Liver (tissue), 3 donors: ENCODE results near the gene SNRNP48.

Experiments
- CTCF ChIP-seq: fragments of 150-350 bp; IDR thresholded peaks from 2 replicates; pipeline ENCODE4 v1.5.1; 2017; ENCODE audit warnings: improper control_type of control experiment, low read depth, low read length; ENCODE audit not compliant: missing input control
- JUND ChIP-seq, 2 donors: IDR thresholded peaks; 2 replicates each; pipeline ENCODE4 v1.6.1; 2016; ENCODE audit warnings: antibody characterized with exemption in 2 of 2
- MAX ChIP-seq: IDR thresholded peaks from 2 replicates; pipeline ENCODE4 v1.6.1; 2016; ENCODE audit warnings: antibody characterized with exemption
- RAD21 ChIP-seq, 2 donors: IDR thresholded peaks; 2 replicates each; pipeline ENCODE4 v1.6.1; 2016; ENCODE audit warnings: antibody characterized with exemption in 2 of 2, mild to moderate bottlenecking in 2 of 2
- SP1 ChIP-seq: IDR thresholded peaks from 2 replicates; pipeline ENCODE4 v1.6.1; 2018; ENCODE audit warnings: antibody characterized with exemption, mild to moderate bottlenecking
- TAF1 ChIP-seq: conservative IDR thresholded peaks from 2 replicates; pipeline ENCODE4 v1.6.1; 2016; ENCODE audit warnings: antibody characterized with exemption, mild to moderate bottlenecking
- YY1 ChIP-seq: IDR thresholded peaks from 2 replicates; pipeline ENCODE4 v1.6.1; 2016; ENCODE audit warnings: antibody characterized with exemption, mild to moderate bottlenecking
- TF ChIP-seq, protein P1 (sequence below): IDR thresholded peaks from 2 replicates; pipeline ENCODE4 v1.6.1; 2016; ENCODE audit warnings: antibody characterized with exemption
- TF ChIP-seq, protein P2 (sequence below): IDR thresholded peaks from 2 replicates; pipeline ENCODE4 v1.6.1; 2016; ENCODE audit warnings: antibody characterized with exemption, mild to moderate bottlenecking
- donor health status: healthy.
- donor health status: healthy.

DNA sequence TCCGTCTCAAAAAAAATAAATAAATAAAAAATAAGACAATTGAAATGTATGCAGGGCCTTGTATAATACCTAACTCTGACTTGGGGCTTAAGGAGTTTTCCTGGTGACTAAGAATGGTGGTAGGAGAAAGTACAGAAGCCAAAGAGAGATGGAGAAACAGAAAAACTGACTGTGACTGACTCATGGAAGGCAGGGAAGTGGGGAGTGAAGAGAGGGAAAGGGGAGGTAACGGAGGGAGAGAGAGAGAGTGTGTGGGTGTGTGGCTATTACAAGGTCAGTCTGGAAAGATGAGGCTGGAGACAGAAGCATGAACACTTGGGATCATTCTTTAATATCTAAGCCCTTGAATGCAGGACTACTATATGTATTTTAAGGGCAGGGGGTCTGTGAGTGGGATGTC lies 38.5 kb downstream of the SNRNP48 start:
- no peak for TF ChIP-seq CTCF
- TF ChIP-seq JUND (IDR thresholded peaks at IDR 0.05): no peak
- no peak for TF ChIP-seq MAX
- no peak for TF ChIP-seq SP1
- TF ChIP-seq, protein P1, sequence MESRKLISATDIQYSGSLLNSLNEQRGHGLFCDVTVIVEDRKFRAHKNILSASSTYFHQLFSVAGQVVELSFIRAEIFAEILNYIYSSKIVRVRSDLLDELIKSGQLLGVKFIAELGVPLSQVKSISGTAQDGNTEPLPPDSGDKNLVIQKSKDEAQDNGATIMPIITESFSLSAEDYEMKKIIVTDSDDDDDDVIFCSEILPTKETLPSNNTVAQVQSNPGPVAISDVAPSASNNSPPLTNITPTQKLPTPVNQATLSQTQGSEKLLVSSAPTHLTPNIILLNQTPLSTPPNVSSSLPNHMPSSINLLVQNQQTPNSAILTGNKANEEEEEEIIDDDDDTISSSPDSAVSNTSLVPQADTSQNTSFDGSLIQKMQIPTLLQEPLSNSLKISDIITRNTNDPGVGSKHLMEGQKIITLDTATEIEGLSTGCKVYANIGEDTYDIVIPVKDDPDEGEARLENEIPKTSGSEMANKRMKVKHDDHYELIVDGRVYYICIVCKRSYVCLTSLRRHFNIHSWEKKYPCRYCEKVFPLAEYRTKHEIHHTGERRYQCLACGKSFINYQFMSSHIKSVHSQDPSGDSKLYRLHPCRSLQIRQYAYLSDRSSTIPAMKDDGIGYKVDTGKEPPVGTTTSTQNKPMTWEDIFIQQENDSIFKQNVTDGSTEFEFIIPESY: no peak
- TF ChIP-seq YY1: no peak
- no peak for TF ChIP-seq RAD21 (IDR thresholded peaks at IDR 0.05)
- TF ChIP-seq, protein P2, sequence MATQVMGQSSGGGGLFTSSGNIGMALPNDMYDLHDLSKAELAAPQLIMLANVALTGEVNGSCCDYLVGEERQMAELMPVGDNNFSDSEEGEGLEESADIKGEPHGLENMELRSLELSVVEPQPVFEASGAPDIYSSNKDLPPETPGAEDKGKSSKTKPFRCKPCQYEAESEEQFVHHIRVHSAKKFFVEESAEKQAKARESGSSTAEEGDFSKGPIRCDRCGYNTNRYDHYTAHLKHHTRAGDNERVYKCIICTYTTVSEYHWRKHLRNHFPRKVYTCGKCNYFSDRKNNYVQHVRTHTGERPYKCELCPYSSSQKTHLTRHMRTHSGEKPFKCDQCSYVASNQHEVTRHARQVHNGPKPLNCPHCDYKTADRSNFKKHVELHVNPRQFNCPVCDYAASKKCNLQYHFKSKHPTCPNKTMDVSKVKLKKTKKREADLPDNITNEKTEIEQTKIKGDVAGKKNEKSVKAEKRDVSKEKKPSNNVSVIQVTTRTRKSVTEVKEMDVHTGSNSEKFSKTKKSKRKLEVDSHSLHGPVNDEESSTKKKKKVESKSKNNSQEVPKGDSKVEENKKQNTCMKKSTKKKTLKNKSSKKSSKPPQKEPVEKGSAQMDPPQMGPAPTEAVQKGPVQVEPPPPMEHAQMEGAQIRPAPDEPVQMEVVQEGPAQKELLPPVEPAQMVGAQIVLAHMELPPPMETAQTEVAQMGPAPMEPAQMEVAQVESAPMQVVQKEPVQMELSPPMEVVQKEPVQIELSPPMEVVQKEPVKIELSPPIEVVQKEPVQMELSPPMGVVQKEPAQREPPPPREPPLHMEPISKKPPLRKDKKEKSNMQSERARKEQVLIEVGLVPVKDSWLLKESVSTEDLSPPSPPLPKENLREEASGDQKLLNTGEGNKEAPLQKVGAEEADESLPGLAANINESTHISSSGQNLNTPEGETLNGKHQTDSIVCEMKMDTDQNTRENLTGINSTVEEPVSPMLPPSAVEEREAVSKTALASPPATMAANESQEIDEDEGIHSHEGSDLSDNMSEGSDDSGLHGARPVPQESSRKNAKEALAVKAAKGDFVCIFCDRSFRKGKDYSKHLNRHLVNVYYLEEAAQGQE: no peak
- TF ChIP-seq TAF1: no peak
